NK-92 (cell line): ENCODE measurements around the gene ABO.
"Not testable (repeated sequence)": the region's sequence is repeated elsewhere in the genome, so short reads cannot be mapped to it uniquely, and the experiment has no call there.

ENCODE experiments used
- DNase-seq: peaks from one replicate; lab custom pipeline; 2025; ENCODE audit not compliant: unreplicated experiment; lab: John Stamatoyannopoulos, UW

ABO gene

DNA sequence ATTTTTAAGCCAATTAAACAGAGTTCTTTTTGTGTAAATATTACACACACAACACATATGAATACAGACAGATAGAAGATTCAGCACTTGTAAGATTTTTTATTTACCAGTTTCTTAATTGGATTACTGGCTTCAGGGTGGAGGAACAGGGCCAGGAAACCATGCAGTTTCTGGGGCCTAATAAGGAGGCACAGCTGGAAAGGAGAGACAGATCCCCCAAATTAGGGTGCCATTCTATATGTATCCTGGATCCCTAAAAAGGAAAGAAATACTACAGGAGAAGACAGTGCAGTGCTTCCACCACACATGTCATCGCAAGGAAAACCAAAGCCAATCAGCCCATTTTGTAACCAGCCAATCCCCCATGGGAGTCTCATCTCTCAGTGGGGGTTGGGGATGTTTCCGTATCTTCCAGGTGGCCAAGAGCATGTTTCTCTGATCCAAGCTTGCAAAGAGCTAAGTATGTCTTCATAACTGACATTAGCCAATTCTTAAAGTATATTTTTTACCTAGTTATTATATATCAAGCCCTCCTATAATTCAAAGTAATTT is 15.8 kb upstream of the ABO start:
- DNase-seq, result no peak

GRCh38 chr9:133286523-133286922 is 11.5 kb upstream of the ABO start:
- no peak for DNase-seq

DNA sequence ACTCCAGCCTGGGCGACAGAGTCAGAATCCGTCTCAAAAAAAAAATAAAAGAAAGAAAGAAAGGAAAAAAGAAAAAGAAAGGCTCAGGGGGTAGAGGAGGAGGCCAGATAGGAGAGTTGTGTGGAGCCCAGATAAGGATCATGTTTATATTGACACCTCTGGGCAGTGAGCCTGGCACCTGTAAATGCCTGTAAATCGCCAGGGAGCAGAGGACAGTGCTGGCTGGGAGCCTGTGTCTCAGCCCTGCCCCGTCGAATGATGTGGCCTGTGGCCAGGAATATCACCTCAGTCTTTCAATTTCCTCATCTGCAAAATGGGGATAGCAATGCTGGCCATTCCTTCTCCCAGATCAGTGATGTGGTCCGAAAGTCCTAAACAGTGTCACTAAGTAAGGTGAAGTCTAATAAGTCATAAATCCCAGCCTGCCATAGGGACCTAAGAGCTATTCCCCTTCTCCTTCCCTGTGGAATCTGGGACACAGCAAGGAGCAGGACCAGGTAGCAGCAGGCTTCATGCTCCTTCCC is 10.3 kb upstream of the ABO start:
- DNase-seq, result no peak

DNA sequence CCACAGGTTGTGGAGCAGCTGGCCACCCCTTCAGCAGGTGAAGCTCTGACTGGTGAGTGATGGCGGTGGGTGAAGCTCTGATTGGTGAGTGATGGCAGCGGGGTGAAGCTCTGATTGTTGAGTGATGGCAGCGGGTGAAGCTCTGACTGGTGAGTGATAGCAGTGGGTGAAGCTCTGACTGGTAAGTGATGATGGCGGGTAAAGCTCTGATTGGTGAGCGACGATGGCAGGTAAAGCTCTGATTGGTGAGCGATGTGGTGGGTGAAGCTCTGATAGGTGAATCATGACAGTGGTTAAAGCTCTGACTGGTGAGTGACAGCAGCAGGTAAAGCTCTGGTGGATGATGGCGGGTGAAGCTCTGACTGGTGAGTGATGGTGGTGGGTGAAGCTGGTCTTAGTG is 9.4 kb upstream of the ABO start:
- DNase-seq, result no peak

GRCh38 chr9:133283255-133284032 is 8.4 kb upstream of the ABO start:
- not testable (repeated sequence) for DNase-seq

DNA sequence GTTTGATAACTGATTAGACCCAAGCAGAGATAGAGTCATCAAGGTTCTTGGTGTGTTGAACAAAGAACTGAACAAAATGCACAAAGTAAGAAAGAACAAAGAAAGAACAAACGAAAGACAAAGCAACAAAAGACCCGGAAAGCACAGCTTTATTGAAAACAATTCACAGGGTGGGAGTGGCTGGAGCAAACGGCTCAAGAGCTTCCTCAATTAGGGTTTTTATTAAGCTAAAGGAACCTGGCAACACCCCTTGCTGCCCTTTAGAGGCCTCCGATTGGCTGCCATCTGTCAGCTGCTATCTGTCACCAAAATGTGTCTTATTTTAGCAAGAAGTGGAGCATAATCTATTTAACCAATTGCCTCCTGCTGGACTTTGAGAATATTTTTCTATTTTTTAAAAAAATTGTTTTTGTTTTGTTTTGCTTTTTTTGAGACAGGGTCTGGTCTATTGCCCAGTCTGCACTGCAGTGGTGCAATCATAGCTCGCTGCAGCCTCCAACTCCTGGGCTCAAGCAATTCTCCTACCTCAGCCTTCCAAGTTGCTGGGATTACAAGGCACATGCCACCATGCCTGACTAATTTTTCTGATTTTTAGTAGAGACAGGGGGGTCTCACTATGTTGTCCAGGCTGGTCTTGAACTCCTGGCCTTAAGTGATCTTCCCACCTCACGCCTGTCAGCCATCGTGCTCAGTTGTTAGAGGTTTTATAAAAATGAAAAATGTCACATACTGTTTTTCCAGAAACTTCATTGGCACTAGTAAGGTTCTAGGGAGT is 7.7 kb upstream of the ABO start:
- DNase-seq, result no peak

- DNase-seq, result no peak
Measured at GRCh38 chr9:133280392-133280791, 5.4 kb upstream of the ABO start.

DNA sequence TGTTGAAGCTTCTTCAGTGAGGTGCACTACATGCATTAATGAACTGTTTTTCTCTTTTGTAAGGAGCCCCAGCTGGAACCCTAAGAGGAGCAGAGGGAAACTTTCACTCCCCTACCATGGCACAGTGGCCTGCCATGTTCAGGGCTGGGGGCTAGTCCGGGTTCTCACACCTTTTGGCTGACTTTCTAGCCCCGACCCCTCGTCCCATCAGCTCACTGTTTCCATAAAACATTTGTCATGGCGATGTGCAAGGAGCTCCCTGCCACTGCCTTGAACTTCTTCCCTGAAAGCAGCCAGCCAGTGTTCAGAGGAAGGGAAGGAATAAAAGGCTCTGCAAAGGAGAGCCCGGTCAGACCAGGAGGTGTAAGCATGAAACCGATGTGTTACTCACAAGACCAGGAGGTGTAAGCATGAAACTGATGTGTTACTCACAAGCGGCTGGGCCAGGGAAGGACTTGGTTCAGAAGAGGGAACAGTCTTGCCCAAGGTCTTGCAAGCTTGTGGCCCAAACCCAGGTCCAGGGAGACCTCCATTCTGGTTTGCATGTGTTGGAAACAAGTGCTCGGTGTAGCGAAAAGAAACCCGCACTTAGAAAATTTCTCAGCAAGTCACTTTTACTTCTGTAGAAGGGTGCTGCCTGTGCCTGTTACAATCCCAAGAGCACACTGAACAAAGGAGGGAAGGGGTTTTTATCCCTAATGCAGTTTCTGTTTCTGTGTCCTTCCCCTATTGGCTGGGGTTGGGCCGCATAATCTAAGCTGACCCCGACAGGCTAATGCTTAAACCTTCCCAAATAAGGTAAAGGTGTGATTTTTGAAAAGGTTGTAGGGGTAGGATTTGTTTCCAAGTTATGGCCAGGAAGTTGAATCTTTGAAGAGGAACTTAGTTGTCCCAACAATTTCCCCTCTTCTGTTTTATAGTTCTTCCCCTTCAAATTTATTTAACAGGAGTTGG is 3.4 kb upstream of the ABO start:
- DNase-seq, result no peak

DNA sequence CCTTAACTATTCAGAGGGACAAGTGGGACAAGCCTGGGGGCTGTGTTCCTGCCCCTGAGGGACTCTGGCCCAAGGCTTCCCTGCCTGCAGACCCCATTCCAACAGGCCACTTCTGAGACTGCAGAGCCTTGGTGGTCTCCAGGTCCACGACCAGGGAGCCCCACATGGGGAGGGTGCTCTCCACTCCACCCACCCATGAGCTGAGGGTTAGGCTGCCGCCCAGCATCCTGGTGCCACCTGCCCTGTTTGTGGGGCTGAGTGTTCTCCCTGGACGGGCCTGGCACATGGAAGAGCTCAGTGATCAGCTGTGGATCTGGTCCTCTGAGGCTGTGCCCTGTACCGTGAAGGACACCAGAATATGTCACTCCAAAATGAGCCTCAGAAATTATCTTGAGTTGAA is 2.5 kb upstream of the ABO start:
- DNase-seq, result no peak

GRCh38 chr9:133276923-133277322 is 1.9 kb upstream of the ABO start:
- no peak for DNase-seq

DNA sequence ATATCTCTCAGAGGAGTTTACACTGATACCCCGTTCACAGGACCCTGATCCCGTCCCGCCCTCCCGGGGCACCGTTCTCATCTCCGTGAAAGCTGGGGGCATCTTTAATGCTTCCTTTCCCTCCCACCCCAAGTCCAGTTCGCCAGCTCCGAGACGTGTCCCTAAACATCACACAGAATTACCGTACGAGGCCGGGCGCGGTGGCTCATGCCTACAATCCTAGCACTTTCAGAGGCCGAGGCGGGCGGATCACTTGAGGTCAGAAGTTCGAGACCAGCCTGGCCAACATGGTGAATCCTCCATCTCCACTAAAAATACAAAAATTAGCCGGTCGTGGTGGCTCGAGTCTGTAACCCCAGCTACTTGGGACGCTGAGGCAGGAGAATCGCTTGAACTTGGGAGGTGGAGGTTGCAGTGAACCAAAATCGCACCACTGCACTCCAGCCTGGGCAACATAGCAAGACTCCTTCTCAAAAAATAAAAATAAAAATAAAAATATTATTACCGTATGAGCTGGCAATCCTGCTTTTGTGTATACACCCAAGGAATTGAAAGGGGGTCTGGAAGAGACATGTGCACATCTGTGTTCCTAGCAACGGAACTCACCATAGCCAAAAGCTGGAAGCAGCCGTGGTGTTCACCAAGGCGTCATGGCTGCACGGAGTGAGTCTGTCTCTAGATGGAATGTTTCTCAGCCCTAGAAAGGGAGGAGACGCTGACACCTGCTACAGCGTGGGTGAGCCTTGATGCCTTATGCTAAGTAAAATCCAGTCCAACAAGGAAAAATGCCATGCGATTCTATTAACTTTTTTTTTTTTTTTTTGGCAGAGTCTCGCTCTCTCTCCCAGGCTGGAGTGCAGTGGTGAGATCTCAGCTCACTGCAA is 1.2 kb upstream of the ABO start:
- no peak for DNase-seq

DNA sequence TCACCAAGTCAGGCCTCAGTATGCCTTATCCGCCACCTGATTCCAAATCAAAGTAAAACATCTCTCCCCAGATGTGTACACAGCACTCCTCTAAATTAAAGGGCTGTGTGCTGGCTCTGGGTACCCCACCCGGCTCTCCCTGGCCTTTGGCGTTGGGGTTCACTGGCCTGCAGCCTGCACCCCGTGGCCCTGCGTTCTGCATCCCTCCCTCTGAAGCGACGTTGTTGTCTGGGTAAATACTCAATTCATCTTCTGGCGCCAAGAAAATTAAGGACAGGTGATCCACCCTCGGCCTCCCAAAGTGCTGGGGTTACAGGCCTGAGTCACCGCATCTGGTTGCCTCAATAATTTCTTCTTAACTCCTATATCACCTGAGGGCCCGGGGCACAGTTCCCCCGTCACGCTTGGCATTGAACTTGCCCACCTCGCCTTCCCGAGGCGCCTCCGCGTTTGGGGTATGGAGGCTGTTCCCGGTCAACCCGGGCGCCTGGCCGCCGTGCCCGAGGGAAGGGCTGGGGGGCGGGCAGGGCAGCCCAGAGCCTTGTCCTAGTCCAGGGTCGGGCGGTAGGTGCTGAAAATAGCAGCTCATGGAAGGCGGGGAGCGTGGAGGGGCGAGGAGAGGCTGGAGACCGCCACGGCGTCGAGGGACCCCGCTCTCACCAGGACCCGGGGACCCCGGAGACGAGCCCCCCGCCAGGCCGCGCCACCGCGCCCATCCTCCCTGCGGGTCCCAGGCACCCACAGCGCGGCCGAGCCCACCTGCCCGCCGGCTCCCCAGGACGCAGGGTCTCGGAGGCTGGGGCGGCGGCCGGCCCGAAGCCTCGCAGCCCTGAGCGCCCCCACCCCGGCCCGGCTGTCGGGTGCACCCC is 531 bp downstream of the ABO start:
- DNase-seq, result no peak

DNA sequence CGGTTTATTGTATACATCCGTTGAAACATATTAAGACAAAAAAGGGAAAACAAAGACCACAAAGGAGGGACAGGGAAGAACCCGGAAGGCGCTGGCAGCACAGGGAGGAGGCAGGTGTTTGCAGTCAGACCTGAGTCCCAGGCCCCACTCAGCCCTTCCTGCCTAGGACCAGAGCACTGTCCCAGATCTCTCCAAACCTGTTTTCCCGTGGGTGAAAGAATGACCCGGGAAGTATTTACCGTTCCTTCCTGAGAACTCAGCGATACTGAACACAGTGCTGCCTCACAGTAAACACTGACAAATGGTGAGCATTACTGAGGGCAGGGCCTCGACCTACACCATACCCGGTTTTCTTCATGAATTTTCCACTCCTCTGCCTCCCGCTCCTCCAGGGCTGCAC is 1.2 kb downstream of the ABO start:
- no peak for DNase-seq

DNA sequence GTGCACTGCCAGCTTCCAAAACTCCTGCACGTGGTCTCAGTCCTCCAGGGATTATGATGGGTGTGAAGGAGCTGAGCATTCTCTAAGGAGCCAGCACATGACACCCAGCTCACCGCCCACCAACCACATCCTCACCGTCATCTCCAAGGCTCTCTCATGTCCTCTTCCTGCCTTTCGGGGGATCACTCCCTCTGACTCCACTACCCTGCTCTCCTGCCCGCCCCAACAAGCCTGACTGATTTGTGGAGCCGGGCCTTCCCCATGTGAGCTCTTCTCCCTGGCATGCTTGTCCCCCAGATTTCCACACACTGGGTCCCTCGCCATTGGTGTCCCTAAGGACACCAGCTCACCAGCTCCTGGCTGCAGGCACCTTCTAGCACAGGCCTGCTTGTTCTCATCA is 1.9 kb downstream of the ABO start:
- no peak for DNase-seq

DNA sequence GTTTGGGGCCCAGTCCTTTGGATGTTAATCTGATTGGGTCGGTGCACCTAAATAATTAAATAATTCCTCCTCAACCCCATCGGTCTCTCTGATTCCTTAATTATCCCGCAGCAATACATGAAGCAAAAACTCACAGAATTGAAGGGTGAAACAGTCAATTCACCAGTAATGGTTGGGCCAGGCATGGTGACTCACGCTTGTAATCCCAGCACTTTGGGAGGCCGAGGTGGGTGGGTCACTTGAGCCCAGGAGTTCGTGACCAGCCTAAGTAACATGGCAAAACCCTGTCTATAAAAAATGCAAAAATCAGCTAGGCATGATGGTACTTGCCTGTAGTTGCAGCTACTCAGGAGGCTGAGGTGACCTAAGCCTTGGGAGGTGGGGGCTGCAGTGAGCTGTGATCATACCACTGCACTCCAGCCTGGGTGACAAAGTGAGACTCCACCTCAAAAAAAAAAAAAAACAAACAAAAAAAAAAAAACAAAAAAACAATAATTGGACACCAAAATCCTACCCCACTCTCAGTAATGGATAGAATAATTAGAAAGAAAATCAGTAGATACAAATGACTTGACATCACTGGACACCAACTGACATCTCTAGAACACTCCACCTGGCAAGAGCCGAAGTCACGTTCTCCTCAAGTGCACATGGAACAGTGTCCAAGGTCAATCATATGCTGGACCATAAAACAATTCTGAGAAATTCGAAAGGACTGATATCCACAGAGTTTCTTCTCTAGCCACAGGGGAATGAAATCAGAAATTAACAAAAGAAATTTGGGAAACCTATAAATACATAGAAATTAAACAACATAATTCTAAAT is 5.3 kb downstream of the ABO start:
- DNase-seq, result no peak

- DNase-seq, result not testable (repeated sequence)
Measured at GRCh38 chr9:133269136-133269535, 5.9 kb downstream of the ABO start.

DNA sequence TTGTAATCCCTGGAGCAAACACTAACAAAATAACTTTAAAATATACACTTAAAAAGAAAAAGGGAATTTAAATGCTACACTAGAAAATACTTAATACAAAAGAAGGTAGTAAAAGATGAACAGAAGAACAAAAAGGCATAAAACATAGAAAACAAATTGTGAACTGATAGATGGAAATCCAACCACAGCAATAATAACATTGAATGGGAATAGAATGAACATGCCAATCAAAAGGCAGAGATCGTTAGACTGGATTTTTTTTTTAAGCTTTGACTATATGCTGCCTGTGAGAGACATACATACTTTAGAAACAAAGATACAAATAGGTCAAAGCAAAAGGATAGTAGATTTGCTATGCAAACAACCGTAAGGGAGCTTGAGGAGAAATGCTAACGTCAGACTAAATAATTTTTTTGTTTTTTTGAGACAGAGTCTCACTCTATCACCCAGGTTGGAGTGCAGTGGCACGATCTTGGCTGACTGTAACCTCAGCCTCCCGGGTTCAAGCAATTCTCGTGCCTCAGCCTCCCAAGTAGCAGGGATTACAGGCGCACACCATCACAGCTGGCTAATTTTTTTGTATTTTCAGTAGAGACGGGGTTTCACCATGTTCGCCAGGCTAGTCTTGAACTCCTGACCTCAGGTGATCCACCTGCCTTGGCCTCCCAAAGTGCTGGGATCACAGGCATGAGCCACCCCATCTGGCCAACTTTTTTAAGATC is 6.5 kb downstream of the ABO start:
- DNase-seq, result no peak
